Endothelial cell of umbilical vein (primary cell): ENCODE results near the gene NEK8. TPM values are rescaled to one million over a fixed set of nuclear protein-coding genes. Genes with fewer than 3 reads are reported as not detected.

ENCODE experiments used
- BruUV-seq: library from RNA; stranded (reverse); fragments of 400-500 nt; replicated peaks from 2 replicates; lab custom pipeline; 2021; lab: Mats Ljungman, UMichigan
- CTCF ChIA-PET: fragments of 300-600, 350-600 bp; sonication (Branson Sonifier 250); formaldehyde crosslinking; loops from one replicate; lab custom pipeline; 2021; ENCODE audit warnings: antibody characterized with exemption, inconsistent platforms; lab: Charles Lee
- POLR2A ChIA-PET: fragments of 300-600, 350-600 bp; sonication (Branson Sonifier 250); formaldehyde crosslinking; loops from one replicate; lab custom pipeline; 2021; ENCODE audit warnings: antibody characterized with exemption, inconsistent platforms; lab: Charles Lee
- DNase-seq: peaks from one replicate; pipeline ENCODE4 v3.0.0-alpha.2; 2011; ENCODE audit warnings: low read depth, low spot score
- FAIRE-seq: peaks from 2 replicates; lab custom pipeline; 2011; peaks lifted over from hg19 to GRCh38; lab: Jason Lieb, UNC
- H2AFZ ChIP-seq: 2 replicates; pipeline ENCODE4 v1.6.0; 2012; ENCODE audit warnings: low read depth, low read length, control low read depth, inconsistent platforms
- H3K27ac ChIP-seq: 2 replicates; pipeline ENCODE4 v1.5.1; 2011; ENCODE audit warnings: low read depth, mild to moderate bottlenecking, control low read depth, low read length, moderate library complexity; ENCODE audit not compliant: insufficient read depth
- H3K27me3 ChIP-seq, 2 experiments: 2 replicates each; pipeline versions ENCODE4 v1.6.0 to v1.6.1; 2011; ENCODE audit warnings: low read length in 2 of 2, mixed read lengths in 1 of 2; ENCODE audit not compliant: control insufficient read depth in 2 of 2, insufficient read depth in 2 of 2
- H3K36me3 ChIP-seq, 2 experiments: 2 replicates in 1 of 2; 3 replicates in 1 of 2; pipeline ENCODE4 v1.5.1; 2011; ENCODE audit warnings: low read length in 2 of 2, mild to moderate bottlenecking in 1 of 2, moderate library complexity in 1 of 2; ENCODE audit not compliant: control insufficient read depth in 2 of 2, insufficient read depth in 2 of 2; ENCODE audit errors: extremely low read depth in 1 of 2
- H3K4me1 ChIP-seq: 3 replicates; pipeline ENCODE4 v1.5.1; 2011; ENCODE audit warnings: mild to moderate bottlenecking, low read length; ENCODE audit not compliant: control insufficient read depth, insufficient read depth; ENCODE audit errors: extremely low read depth
- H3K4me2 ChIP-seq: 2 replicates; pipeline ENCODE4 v1.6.1; 2011; ENCODE audit warnings: low read length, control low read depth, mixed read lengths; ENCODE audit not compliant: insufficient read depth
- H3K4me3 ChIP-seq, 3 experiments: fragments of 200-600 bp in 1 of 3; sonication (generic), shearing (Covaris generic) in 1 of 3; replicated peaks in 1 of 3; 2 replicates each; pipeline ENCODE4 v1.5.1; 2011 to 2016; ENCODE audit warnings: control low read depth in 3 of 3, low read length in 3 of 3, mild to moderate bottlenecking in 2 of 3, inconsistent platforms in 1 of 3, low read depth in 1 of 3, moderate library complexity in 1 of 3; ENCODE audit not compliant: insufficient read depth in 1 of 3
- H3K79me2 ChIP-seq: 2 replicates; pipeline ENCODE4 v1.6.0; 2012; ENCODE audit warnings: low read length, inconsistent platforms; ENCODE audit not compliant: control insufficient read depth, insufficient read depth
- H3K9ac ChIP-seq: replicated peaks from 2 replicates; pipeline ENCODE3; 2011; ENCODE audit warnings: low read length, control low read depth; ENCODE audit not compliant: insufficient read depth; ENCODE audit errors: extremely low read depth
- H3K9me1 ChIP-seq: replicated peaks from 3 replicates; pipeline ENCODE4 v1.6.0; 2011; ENCODE audit warnings: mild to moderate bottlenecking, low read length; ENCODE audit not compliant: control insufficient read depth, insufficient read depth; ENCODE audit errors: extremely low read depth
- H3K9me3 ChIP-seq: replicated peaks from 2 replicates; pipeline ENCODE4 v1.5.1; 2012; ENCODE audit warnings: low read length, inconsistent platforms; ENCODE audit not compliant: control insufficient read depth, insufficient read depth
- H4K20me1 ChIP-seq: replicated peaks from 2 replicates; pipeline ENCODE3; 2011; ENCODE audit warnings: mild to moderate bottlenecking, low read length; ENCODE audit not compliant: control insufficient read depth, insufficient read depth; ENCODE audit errors: extremely low read depth
- CTCF ChIP-seq, 2 donors: IDR thresholded peaks; 1 replicate in 1 of 2; 2 replicates in 1 of 2; pipeline ENCODE4 v1.5.1; 2011; ENCODE audit warnings: low read length in 2 of 2, mild to moderate bottlenecking in 2 of 2, moderate library complexity in 2 of 2, control low read depth in 1 of 2, inconsistent platforms in 1 of 2, low read depth in 1 of 2; ENCODE audit not compliant: insufficient read depth in 1 of 2; ENCODE audit errors: extremely low read depth in 1 of 2
- EZH2 ChIP-seq: IDR thresholded peaks from 2 replicates; pipeline ENCODE4 v1.6.1; 2012; ENCODE audit warnings: borderline replicate concordance, low read depth, mild to moderate bottlenecking, moderate library complexity, low read length, inconsistent platforms; ENCODE audit not compliant: severe bottlenecking
- FOS ChIP-seq: IDR thresholded peaks from 2 replicates; pipeline ENCODE4 v1.6.1; 2011; ENCODE audit warnings: mild to moderate bottlenecking, low read length, moderate library complexity, borderline replicate concordance; ENCODE audit not compliant: insufficient read depth
- GATA2 ChIP-seq: IDR thresholded peaks from 2 replicates; pipeline ENCODE4 v1.7.0; 2011; ENCODE audit warnings: low read depth, mild to moderate bottlenecking, moderate library complexity, mixed read lengths, low read length; ENCODE audit not compliant: insufficient read length, insufficient read depth
- MAX ChIP-seq: IDR thresholded peaks from 2 replicates; pipeline ENCODE4 v1.6.1; 2011; ENCODE audit not compliant: insufficient read depth, insufficient read length
- MYC ChIP-seq: IDR thresholded peaks from one replicate; pipeline ENCODE4 v1.6.1; 2011; ENCODE audit warnings: mild to moderate bottlenecking, low read depth, low read length
- POLR2A ChIP-seq: IDR thresholded peaks from 2 replicates; pipeline ENCODE4 v1.6.1; 2012; ENCODE audit warnings: low read depth, mild to moderate bottlenecking, control low read depth, low read length
- POLR2AphosphoS5 ChIP-seq: IDR thresholded peaks from 2 replicates; pipeline ENCODE4 v1.6.1; 2012; ENCODE audit warnings: low read depth, mild to moderate bottlenecking, control low read depth, low read length, moderate library complexity; ENCODE audit not compliant: insufficient read depth
- dilution Hi-C: fragments of 300-500 bp; cut with MboI; formaldehyde crosslinking; loops from one replicate; pipeline ENCODE4 v1.15.0; 2019; ENCODE audit warnings: low sequenced_read_pairs; ENCODE audit not compliant: extremely low pct_ligation_motif_present
- intact Hi-C: fragments of 100-400 bp; cut with micrococcal nuclease; formaldehyde crosslinking; loops from one replicate; pipeline ENCODE4 v1.10.0; 2022
- polyA plus RNA-seq, 4 experiments: library from polyadenylated mRNA; depleted of rRNA in 3 of 4; stranded (reverse) in 3 of 4; unstranded in 1 of 4; fragments of >200 nt; gene quantifications; 2 replicates each; pipeline versions ENCODE4 v1.2.1 to v1.2.3, GENCODE V29; 2011 to 2012; ENCODE audit warnings: missing spikeins in 1 of 4
- total RNA-seq: library from RNA; stranded (reverse); gene quantifications from 2 replicates; pipeline ENCODE4 v1.2.3, GENCODE V29; 2021

NEK8 gene
- total and polyA plus RNA-seq, 2 donors (not counting 3 experiments of a cell fraction or from before 2014, with no cell fraction given): 3.1 to 3.2 TPM

GRCh38 chr17:28685366-28685765 lies 43.2 kb upstream of the NEK8 start:
- CTCF ChIA-PET: no interaction called here
- dilution Hi-C loops (no loop called here), intact Hi-C loops (no loop called here)
- Histone ChIP-seq H3K9me3 (no peaks in the 10 kb centered on the region), H3K4me2 (no peak overlapping the region), H3K4me3 (no peak overlapping the region), H2AFZ (no peak overlapping the region), H3K36me3 (peaks cover 44 to 69% of the 10 kb centered on the region in 2 experiments), H3K27me3 (no peaks in the 10 kb centered on the region), H4K20me1 (no peaks in the 10 kb centered on the region), H3K9ac (no peak overlapping the region), H3K9me1 (no peaks in the 10 kb centered on the region), H3K27ac (no peak overlapping the region), H3K4me1 (no peaks in the 10 kb centered on the region), H3K79me2 (no peaks in the 10 kb centered on the region)
- TF ChIP-seq CTCF (IDR thresholded peaks at IDR 0.05; ENCODE audit: extremely low read depth in 1 of 2, insufficient read depth in 1 of 2, low read depth in 1 of 2, low read length in 2 of 2) (no peak), EZH2 (no peak), GATA2 (no peak), POLR2A (no peak), FOS (no peak), POLR2AphosphoS5 (no peak), MAX (no peak), MYC (no peak)
- POLR2A ChIA-PET: no interaction called here
- FAIRE-seq (no peak), DNase-seq (no peak)
- no TSS peak for BruUV-seq
